ENCODE measurements around the gene TNPO3. TPM values are rescaled to one million over a fixed set of nuclear protein-coding genes. Genes with fewer than 3 reads are reported as not detected.

The TNPO3 gene
- total and polyA plus RNA-seq, 4 donors, result 12.3 to 45.9 (median 25.9) TPM

DNA sequence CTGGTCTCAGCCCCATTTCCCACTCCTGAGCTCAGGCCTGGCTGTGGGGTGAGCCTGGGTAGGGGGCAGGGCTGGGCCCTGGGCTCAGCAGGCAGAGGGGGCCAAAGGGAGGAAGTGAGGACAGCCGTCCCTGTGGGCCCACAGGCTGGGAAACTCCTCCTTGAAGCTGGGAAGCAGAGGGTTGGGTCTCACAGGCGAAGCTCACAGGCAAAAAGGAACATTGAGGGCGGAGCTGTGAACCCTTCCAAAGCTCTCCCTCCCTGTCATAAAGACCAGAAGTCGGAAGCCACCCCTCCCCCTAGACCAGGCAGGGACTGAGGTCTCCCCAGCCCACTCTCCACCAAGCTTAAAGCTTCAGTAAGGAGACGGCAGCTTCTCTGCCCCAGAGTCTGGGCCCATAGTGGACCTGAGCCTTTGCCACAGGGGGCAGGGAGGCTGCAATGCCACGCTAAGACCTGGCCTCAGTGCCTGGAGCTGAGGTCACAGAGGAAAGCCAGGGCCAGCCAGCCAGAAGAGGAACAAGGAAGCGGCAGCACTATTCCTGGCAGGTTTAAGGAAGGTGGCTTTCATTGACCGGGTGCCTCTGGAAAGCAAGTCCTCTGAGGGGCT lies 143.4 kb downstream of the TNPO3 start:
- no peak for ATAC-seq (ENCODE audit: insufficient read depth, low FRiP score)

DNA sequence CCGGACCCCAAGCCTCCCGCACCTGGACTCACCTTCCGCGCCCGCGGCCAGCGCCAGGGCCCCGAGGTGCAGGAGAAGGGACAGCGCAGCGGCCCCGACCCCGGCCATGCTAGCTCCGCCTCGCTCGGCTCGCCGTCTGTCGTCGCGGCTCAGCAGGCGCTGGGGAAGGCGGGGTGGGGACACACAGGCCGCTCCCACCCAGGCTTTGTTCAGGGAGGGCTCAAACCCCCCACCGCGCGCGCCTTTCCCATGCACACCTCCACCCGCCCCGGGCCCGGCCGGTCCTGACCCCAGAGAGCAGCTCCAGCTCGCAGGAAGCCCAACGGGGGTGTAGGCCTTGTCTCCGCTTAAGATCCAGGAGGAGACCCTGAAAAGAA lies 144.4 kb downstream of the TNPO3 start, which contains the start of gene KCP:
Gene KCP, minus strand, starts transcription at position 141 of the 377 bp plus-strand sequence. Its CDS starts 33 bp downstream, at position 108.
- ATAC-seq (ENCODE audit: insufficient read depth, low FRiP score), result no peak
- no peak within 1 kb of the TSS for H3K27ac ChIP-seq (ENCODE audit: low read depth in 1 of 2, low read length in 1 of 2)

More for the DNA sequence above, 143.4 kb downstream of the TNPO3 start:
- Histone ChIP-seq H3K9ac (ENCODE audit: insufficient read depth in 1 of 2, low read length in 2 of 2) (no peak overlapping the region), H3K27me3 (ENCODE audit: control insufficient read depth in 3 of 3, insufficient read depth in 3 of 3, low read length in 2 of 3) (peaks cover 5 to 28% (median 15%) of the 10 kb centered on the region in 3 donors), H3K27ac (ENCODE audit: low read depth in 1 of 2, low read length in 1 of 2) (no peak overlapping the region), H3K4me3 (no peak overlapping the region), H3K4me1 (ENCODE audit: control insufficient read depth in 5 of 5, insufficient read depth in 5 of 5, low read length in 5 of 5) (peaks cover 0 to 33% (median 2%) of the 10 kb centered on the region in 5 donors), H3K36me3 (ENCODE audit: control insufficient read depth in 4 of 4, insufficient read depth in 4 of 4, low read length in 4 of 4) (no peaks in the 10 kb centered on the region), H3K9me3 (ENCODE audit: control insufficient read depth in 4 of 4, insufficient read depth in 3 of 4, low read length in 3 of 4) (peaks cover 0 to 10% (median 0%) of the 10 kb centered on the region in 4 donors)
- peak; percentile 86 to 92 (median 91) for DNase-seq
- TF ChIP-seq, protein P1, sequence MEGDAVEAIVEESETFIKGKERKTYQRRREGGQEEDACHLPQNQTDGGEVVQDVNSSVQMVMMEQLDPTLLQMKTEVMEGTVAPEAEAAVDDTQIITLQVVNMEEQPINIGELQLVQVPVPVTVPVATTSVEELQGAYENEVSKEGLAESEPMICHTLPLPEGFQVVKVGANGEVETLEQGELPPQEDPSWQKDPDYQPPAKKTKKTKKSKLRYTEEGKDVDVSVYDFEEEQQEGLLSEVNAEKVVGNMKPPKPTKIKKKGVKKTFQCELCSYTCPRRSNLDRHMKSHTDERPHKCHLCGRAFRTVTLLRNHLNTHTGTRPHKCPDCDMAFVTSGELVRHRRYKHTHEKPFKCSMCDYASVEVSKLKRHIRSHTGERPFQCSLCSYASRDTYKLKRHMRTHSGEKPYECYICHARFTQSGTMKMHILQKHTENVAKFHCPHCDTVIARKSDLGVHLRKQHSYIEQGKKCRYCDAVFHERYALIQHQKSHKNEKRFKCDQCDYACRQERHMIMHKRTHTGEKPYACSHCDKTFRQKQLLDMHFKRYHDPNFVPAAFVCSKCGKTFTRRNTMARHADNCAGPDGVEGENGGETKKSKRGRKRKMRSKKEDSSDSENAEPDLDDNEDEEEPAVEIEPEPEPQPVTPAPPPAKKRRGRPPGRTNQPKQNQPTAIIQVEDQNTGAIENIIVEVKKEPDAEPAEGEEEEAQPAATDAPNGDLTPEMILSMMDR (IDR thresholded peaks at IDR 0.05; ENCODE audit: control extremely low read depth, extremely low read depth), result no peak
- 61 to 67% methylated on average over 8 of the region's 8 CpGs for WGBS, 2 donors

DNA sequence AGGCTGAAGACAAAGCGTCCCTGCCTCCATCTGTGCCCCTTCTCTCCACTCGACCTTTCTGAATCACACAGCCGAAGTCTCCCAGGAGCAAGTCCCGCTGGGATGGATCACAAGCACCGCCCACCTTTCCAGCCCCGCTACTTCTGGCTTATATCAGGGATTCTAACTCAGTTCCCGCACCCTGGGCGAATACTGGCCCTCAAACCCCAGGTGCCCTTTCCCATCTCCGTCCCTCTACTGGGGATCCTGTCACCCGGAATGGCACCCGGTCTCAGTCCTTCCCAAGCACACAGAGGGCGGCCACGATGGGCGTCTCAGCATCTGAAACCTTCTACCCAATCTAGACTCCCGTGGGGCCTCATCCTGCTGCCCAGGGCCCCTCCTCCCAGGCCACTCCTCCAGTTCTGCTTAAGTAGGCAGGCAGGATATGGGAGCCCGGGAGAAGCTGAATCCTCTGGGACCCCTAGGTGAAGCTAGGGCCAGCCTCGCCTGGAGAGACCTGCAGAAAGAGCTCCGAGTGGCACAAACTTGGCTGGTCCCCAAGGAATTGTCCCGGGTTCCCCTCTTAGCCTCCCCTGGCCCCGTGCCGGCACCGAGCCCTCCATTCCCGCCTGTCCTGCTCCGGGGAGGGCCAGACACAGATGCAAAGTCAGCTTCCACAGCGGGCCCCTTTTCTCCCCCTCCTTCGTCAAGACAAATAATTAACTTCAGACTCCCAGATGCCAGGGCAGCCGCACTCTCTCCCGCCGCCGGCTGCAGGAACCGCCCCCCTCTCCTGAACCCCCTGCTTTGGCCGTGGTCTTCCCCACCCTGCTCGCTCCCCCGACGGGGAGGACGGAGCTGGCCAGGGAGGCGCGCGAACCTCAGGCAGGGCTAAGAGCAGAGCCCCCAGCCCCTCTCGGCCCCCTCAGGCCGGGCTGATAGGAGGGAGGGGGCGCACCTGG lies 145.0 kb downstream of the TNPO3 start:
- TF ChIP-seq, protein P1 (IDR thresholded peaks at IDR 0.05; ENCODE audit: control extremely low read depth, extremely low read depth), result no peak
- peak; percentile 80 to 88 (median 82) for DNase-seq
- no peak for ATAC-seq (ENCODE audit: insufficient read depth, low FRiP score)
- Histone ChIP-seq H3K9me3 (ENCODE audit: control insufficient read depth in 4 of 4, insufficient read depth in 3 of 4, low read length in 3 of 4) (peaks cover 0 to 2% (median 0%) of the 10 kb centered on the region in 4 donors), H3K27ac (ENCODE audit: low read depth in 1 of 2, low read length in 1 of 2) (no peak overlapping the region), H3K9ac (ENCODE audit: insufficient read depth in 1 of 2, low read length in 2 of 2) (peak overlapping the region in 1 of 2 donors; percentile 19), H3K4me3 (peak overlapping the region; percentile 3), H3K4me1 (ENCODE audit: control insufficient read depth in 5 of 5, insufficient read depth in 5 of 5, low read length in 5 of 5) (peaks cover 0 to 29% (median 2%) of the 10 kb centered on the region in 5 donors), H3K36me3 (ENCODE audit: control insufficient read depth in 4 of 4, insufficient read depth in 4 of 4, low read length in 4 of 4) (no peaks in the 10 kb centered on the region), H3K27me3 (ENCODE audit: control insufficient read depth in 3 of 3, insufficient read depth in 3 of 3, low read length in 2 of 3) (peaks cover 5 to 15% (median 7%) of the 10 kb centered on the region in 3 donors)
- WGBS, 2 donors, result 16 to 21% methylated on average over 34 to 42 of the region's 42 CpGs

More for the DNA sequence above, 144.4 kb downstream of the TNPO3 start, which contains the start of gene KCP:
- no peaks in the 10 kb centered on the region for H3K36me3 ChIP-seq (ENCODE audit: control insufficient read depth in 4 of 4, insufficient read depth in 4 of 4, low read length in 4 of 4)
- peaks cover 5 to 20% (median 11%) of the 10 kb centered on the region in 3 donors for H3K27me3 ChIP-seq (ENCODE audit: control insufficient read depth in 3 of 3, insufficient read depth in 3 of 3, low read length in 2 of 3)
- TF ChIP-seq, protein P1 (IDR thresholded peaks at IDR 0.05; ENCODE audit: control extremely low read depth, extremely low read depth), result no peak
- H3K9ac ChIP-seq (ENCODE audit: insufficient read depth in 1 of 2, low read length in 2 of 2), result peak within 1 kb of the TSS in 1 of 2 donors; percentile 19
- H3K4me3 ChIP-seq, result peak within 1 kb of the TSS; percentile 3
- H3K9me3 ChIP-seq (ENCODE audit: control insufficient read depth in 4 of 4, insufficient read depth in 3 of 4, low read length in 3 of 4), result peaks cover 0 to 6% (median 0%) of the 10 kb centered on the region in 4 donors
- WGBS, 2 donors, result 31 to 51% methylated on average over 21 to 34 of the region's 34 CpGs
- H3K4me1 ChIP-seq (ENCODE audit: control insufficient read depth in 5 of 5, insufficient read depth in 5 of 5, low read length in 5 of 5), result peaks cover 0 to 33% (median 2%) of the 10 kb centered on the region in 5 donors
- DNase-seq, result peak; percentile 47 to 54 (median 49)
